GM21367 (cell line): ENCODE measurements around the gene ANGPTL2.

Experiments used
- ATAC-seq: cut with Tn5 transposase; IDR thresholded peaks from one replicate; pipeline ENCODE4 v1.9.1; 2021; ENCODE audit not compliant: unreplicated experiment

ANGPTL2 gene

DNA sequence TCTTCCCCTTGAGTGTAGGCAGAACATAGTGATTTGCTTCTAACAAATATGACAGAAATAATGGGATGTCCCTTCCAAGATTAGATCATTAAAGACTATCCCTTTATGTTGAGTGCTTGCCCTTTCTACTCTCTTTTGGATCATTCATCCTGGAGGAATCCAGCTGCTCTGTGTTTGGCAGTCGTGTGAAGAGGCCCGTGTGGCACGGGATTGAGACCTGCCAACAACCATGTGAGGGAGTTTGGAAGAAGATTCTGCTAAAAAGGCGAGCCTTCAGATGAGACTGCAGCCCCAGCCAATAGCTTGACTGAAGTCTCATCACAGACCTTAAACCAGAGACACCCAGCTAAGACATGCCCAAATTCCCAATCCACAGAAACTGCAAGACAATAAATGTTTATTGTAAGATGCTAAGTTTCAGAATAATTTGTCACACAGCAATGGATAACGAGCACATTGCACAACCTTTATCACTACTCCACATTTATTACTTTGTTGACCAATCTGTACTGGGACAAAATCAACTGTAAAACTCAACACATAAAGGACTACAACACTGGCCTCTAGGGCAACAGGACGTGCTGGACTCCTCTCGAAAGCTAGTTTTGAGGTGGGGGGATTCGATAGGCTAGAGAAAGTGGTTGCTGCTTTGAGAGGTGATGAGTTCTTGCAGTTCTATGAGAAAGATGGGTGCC, 42.8 kb downstream of the ANGPTL2 start:
- ATAC-seq = no peak

DNA sequence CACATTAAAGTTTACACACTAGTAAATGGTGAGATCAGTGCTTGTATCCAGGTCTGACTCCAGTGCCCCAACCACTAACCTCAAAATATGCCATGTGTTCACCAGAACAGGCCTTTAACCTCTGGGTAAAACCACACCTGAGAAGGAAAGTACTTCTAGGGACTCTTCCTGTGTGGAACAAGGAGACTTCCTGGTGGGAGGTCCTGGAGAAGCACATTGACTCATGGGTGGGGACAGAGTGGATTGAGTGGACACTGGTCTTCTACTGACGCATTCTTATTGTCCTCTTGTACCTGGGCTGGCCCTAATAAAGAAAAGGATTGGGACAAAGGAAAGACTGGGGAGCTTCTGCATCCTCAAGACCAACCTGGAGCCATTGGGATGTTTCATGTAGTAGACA, 43.4 kb downstream of the ANGPTL2 start:
- no peak for ATAC-seq

DNA sequence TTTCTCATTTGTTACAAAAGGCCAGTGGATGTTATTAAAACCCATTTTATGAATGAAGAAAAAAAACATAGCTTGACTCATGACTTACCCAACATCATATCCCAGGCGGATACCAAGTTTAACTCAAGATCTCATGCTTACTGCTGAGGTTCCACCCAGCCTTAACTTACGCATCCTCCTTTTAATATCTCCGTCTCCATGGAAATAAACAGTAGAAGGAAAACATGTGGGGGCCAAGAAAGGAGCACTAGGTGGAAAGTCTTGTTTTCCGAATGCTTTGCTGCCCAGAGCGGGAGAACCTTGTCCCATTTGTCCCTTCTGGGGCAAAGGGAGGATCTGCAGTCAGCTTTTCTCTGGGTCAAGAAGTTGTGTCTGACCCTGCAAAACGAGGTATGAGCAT, 44.1 kb downstream of the ANGPTL2 start:
- no peak for ATAC-seq

DNA sequence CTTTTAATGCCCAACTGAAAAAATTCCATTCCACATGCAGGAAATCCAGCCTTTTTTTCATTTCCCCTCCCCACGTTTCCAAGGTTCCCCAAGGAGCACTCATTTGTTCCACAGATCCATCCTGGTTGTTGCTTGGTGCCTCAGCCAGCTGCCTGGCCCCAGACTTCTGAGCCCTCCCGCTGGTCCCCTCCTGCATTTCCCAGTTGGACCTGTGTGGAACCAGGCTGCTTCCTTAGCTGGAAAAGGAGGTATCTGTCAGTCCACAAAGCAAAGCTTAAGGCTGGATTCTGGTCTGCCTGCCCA, 44.8 kb downstream of the ANGPTL2 start:
- no peak for ATAC-seq

DNA sequence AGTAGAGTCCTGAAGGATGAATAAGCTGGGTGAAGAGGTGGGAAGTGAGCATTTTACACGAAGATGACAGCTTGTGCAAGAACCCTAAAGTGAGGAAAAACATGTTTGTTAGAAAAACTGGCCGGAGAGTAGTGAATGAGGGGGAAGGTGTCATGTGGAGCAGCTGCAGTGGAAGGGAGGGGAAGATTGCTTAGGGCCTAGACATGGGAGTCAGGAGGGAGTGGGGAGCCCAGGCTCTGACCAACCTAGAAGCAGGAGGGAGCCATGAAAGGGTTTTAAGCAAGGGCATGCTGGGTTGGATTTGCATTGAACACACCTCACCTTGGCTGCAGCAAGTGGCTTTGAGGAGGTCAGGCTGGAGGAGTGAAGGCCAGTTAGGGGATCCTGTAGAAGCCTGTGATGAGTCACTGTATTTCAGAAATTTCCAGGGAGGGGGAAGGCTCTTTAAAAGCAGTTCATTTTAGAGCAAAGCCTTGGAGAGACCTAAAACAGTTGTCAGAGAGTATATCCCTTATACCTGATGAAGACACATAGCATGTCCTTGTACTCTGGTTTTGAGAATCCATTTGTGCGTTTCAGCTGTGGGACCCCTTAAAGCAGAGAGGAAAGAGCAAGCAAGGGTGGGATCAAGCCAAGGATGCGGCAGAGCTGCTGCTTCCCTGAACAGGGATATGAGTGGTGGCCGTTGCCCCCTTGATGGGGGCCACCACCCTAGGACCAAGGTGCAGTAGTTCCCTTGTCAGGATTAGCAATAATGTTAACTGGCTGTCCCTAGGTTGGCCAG, 45.4 kb downstream of the ANGPTL2 start:
- no peak for ATAC-seq

DNA sequence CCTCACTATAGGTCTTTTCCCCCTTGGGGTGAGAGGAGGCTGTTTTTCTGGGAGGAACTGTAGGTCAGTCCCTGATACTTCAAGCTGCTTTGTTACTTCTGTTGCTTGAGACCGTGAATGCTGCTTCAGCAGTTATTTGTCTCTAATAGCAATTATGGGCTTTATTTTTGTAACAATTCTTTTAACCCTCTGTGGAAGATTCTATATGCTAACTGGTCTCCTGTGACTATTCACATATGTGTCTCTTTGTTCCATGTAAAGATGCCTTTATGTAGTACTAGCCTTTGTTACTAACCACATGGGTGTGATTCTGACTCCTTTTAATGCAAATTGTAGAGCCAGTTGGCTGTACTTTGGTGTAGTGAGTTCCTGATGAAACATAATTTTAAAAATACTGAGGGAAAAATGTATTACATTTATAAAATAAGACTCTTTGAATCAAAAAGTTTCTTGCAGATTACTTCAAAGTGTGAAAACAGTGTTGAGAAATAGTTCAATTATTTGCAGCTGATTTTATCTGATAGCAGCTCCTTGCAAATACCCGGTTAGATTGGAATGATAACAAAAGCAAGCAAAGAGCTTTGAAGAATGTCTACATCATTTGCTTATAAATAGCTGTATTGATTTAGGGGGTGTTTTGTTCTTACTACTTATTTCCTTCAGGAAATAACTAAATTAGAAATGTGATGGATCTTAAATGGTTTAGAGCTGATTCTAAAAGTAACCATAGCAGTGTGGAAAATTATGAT, 46.6 kb downstream of the ANGPTL2 start:
- ATAC-seq = no peak

DNA sequence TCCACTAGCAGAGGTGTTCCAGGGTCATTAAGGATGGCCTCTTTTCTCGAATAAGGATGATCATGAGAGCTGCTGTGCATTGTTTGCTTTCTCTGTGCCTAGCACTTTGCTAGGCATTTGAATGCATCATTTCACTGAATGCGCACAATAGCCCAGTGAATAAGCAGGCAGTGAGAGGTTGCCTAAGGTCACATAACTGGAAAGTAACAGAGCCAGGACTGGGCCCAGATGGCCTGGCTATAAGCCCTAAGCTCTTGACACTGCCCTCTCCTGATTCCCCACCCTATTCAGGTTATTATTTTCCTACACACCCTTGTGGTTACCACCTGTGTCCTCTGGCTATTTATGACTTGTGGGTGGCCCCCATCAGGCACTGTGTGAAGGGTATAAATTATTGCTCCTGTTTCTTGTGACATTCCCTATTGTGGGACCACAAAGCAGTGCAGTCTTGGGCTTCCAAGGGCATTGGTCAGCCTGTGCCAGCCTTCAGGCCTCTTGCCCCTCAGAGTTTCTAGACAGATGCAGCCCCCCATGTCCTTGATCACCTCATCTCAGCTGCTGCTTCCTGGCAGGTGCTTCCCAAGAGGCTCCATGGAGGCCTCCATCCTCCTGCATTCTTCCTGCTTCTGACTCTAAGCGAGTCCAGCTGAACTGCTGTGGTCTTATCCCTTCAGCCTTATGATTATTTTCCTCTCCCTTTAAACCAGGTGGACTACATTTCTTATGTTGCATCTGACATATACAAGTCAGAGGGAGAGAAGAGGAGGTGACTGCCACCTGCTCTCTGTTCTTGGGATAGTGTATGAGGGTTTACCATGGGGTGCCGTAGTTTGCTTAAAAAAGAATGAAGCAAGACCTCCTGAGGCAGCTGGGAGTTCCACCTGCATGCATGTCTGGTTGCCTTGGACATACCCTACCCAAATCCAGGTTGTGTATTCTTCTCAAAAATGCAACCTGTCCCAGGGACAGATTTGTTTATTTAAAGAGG, 47.6 kb downstream of the ANGPTL2 start:
- ATAC-seq = no peak

DNA sequence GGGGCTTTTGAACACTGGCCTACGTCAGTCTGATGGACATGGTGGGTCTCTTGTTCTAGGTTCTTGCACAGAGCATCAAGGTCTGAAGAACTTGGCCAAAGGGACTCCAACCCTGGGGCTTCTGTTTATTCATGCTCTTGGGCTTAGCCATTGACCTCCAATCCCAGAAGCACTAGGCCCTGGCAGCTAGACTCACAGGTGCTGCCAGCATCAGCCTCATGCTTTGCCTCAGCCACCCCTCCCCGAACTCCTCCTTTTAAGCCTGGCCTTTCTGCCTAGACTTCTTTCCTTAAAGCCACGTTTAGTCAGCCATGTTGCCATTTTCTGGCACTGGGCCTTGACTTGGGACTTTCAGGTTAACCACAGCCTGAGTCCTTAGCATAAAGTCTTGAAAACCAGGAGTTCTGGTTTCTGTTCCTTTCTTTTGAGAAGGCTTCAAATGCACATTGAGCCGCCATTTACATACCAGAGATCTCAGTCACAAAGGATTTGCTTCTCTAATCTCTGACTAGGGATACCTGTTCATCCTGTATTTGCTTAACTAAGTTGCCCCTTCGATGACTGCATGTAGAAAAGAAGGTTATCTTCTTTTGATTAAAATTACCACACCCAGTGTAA, 54.7 kb downstream of the ANGPTL2 start:
- ATAC-seq = no peak

DNA sequence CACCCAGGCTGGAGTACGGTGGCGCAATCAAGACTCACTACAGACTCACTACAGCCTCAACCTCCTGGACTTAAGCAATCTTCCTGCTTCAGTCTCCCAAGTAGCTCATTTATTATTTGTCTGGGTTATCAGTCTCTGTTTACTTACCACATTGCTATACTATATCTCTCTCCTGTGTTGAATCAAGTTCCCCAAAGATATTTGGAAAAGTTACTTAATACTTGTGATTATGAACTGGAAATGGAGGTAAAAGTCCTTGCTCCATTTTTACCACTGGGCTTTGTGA, 55.6 kb downstream of the ANGPTL2 start:
- no peak for ATAC-seq

DNA sequence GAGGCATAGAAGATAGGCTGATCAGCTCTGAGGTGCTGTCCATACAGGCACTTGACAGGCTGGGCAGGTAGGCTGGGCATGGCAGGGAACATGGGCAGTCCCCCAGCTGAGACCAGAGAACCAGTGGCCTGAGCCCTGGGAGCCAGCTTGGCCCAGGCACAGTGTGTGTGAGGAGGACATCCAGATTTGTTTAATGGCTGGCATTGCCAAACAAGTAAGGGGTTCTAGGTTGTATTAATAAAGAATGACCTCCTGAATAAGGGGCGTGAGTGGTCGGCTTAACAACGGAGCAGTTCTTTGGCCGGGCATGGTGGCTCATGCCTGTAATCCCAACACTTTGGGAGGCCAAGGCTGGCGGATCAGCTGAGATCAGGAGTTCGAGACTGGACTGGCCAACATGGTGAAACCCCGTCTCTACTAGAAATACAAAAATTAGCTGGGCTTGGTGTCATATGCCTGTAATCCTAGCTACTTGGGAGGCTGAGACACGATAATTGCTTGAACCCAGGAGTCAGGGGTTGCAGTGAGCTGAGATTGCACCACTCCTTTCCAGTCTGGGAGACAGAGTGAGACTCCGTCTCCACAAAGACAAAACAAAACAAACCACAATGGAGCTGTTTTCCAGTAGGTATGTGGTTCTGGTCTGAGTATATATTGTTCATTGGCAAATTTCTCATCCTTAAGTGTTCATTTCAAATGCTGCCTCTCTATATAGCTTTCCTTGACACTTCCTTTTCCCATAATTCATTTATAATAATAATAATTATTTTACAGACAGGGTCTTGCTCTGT, 56.2 kb downstream of the ANGPTL2 start:
- no peak for ATAC-seq

DNA sequence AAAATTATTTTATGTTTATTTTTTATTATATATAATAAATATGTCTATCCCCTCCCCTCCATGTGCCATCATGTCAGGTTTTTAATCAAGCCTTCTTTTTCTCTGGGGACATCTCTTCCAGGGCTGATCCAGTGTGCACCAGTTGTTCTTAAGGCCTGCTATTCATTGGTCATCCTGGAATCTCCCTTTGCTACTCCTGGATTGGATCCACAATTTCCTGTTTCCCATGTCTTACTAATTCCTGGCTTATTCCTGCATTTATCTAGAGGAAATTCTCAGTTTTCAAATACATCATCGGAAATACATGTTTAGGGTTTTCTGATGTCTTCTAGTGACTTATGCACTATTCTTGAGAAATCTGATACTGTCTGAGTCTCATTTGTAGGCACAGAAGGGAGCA, 56.8 kb downstream of the ANGPTL2 start:
- ATAC-seq = no peak

DNA sequence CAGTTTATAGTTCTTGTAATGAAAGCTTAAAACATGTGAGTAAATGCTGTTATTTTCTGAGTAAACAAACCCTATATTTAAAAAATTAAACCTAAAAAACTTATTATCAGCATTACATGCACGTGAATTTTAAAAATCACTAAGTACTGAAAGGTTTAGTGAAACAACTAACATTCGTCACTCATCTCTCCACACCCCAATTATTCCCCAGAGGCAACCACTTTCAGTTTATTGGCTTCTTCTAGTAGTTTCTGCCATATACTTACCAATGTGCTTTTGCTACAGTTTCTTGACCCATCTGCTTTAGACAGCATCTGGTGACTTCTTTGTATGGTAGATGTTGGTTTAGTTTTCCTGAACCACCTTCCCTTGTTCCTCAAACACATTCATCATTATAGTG, 58.1 kb downstream of the ANGPTL2 start:
- no peak for ATAC-seq

DNA sequence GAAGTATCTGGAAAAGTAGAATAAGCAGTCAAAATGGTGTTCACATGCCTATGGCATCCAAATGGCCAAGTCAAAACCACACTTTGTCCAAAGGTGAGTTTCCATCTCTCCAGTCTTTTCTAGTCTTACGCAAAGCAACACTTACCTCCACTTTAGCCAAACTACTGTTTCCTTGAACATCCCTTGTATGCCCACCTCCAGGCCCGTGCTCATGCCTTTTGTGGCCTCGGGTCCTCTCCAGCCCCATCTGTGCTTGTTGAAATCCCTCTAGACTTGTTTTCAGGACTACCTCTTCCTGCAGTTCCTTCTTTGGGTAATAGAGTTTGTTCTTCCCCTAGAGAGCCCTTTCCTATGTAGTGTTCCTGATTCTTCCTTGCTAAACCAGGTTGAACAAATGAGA, 61.0 kb downstream of the ANGPTL2 start:
- no peak for ATAC-seq

DNA sequence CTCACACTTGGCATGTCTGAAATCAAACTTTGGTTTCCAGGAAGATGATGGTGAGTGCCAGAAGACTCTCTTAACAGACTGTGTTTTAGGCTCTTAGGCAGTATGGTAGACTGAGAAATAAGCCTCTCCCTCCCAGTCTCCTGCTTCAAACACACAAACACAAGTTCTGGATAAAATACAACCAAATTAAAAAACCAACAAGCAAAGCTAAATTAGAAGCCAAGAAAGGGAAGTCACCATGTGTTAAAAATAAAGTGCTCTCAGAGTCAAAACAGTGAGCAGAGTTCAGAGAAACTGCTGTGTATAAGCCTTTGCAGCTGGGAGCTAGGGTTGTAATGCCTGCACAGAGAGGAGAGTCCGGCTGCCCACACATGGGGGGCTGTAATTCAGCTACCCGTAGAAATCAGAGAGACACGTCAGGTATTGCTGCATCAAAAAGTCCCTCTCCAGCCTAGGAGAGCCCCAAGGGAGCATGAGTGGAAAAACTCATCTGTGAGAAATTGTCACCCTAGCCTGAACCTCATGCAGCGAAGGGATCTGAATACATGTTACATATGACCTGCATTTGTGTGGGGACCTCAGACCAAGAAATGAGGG, 62.6 kb downstream of the ANGPTL2 start:
- no peak for ATAC-seq

DNA sequence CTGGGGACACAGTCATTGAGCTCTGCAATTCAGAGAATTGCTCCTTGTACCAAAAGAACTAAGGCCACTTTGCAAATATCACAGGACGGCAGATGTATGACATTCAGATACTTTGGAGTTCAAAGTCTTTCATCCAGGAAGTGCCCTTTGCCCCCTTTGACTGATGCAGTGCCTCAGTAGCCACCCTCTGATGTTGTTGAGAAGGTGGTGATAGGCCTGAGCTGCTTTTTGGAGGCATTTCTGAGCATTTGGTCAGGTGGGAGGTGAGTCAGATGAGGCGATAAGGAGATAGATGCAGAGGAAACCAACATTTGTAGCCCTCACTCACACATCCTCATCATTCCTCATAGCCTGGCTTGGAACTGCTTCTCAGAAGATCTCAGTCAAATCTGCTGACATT, 63.4 kb downstream of the ANGPTL2 start:
- no peak for ATAC-seq

DNA sequence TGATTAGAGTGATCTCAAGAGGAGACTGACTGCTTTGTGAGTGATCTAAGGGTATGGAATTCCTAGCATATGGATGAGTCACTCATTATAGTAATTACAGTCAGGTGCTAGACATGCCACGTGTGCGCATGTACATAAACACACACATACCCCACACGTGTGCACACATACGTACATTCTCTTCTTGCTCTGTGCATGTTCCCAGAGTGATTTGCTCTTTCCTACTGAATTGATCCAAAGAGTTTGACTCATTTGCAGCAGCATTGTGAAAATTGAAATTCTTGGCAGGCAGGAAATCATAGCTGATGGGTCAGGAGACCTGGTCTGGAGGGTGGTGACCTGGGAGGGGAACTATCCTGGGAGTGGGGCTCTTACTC, 63.8 kb downstream of the ANGPTL2 start:
- ATAC-seq = no peak

DNA sequence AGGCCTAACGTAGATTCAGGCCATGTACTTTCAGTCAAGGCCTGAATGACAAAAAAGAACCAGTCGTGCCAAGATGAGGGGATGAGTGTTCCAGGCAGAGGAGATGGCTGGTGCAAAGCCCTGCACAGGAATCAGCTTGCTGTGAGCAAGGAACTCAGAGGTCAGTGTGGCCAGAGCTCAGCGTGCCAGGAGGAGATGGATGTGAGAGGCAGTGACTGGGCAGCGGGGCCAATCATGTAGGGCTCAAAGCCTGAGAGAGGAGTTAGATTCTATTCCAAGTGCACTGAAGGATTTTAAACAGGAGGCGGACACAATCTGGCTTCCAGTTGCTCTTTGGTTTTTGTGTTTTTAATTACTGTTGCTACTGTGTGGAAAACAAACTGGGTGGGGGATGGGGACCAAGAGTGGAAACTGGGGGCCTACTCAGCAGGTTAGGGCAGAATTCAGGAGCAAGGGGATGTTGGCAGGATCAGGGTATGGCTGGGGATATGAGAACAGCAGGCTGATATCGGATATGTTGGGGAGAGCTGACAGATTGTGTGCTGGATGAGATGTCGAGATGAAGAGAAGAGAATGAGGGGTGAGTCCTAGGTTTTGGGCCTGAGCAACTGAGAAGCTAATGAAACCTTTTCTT, 64.3 kb downstream of the ANGPTL2 start:
- ATAC-seq = no peak

DNA sequence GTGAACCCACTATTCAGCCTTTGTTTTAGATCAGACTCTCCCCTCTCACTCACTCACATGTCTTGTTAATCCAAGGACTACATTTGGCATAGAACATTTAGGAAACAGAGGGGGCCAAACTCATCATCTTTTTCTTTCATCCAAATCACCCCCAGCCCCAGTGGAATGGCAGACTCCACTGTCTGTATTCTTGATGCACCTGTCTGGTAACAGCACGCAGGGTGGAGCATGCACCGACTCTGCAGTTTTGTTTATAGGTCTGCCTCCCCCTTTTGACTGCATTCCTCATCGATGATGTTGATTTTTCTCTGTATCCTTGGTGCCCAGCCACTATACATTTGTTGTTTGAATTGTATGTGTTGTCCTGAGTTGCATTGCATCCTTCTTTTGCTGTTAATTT, 66.0 kb downstream of the ANGPTL2 start:
- ATAC-seq = no peak

DNA sequence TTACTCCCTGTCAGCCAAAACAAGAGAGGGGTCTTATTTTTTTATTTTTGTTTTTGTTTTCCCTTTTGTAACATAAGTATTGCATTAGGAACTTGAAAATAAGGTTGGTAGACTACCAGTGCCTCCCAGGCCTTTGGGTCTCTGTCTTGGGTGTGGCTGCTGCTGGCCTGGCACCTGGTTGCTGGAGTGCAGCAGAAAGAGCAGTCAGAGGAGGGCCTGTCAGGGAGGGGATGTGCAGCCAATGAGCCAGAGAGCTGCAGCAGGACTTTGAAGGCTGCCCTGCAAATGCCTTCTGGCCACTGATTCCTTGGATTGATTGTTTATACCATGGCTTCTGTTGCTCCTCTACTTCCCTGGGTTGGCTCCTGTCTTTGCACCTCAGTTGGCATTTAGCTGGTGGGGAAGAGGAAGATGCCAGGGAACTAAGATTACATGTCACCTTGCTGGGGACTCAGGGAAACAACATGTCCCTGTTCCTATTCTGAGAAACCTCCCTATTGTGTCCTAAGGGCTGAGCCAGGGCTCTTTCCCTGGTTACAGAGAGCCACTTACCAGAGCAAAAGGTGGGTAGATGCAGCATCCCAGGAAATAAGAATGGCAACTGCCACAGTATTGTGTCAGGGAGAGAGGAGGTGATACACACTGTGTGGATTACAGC, 66.6 kb downstream of the ANGPTL2 start:
- no peak for ATAC-seq
